ENCODE data around the gene ZNF354C. TPM values are rescaled to one million over a fixed set of nuclear protein-coding genes. Genes with fewer than 3 reads are reported as not detected.

Gene ZNF354C
- total RNA-seq: 1 to 10 TPM; 2.2 to 3.7 (median 2.7) TPM
- polyA plus RNA-seq: 1 to 10 TPM; 1.1 to 3.7 (median 1.5) TPM
- long read RNA-seq, donor 1, full-length matches to known transcripts: 1 of 1 reads
- long read RNA-seq, donor 1, partial matches to known transcripts: 0 of 1 reads
- long read RNA-seq, donor 1, other reads (novel, unspliced or antisense): 0 of 1 reads
- long read RNA-seq, donor 2, full-length matches to known transcripts: 1 of 2 reads
- long read RNA-seq, donor 2, partial matches to known transcripts: 1 of 2 reads
- long read RNA-seq, donor 2, other reads (novel, unspliced or antisense): 0 of 2 reads

DNA sequence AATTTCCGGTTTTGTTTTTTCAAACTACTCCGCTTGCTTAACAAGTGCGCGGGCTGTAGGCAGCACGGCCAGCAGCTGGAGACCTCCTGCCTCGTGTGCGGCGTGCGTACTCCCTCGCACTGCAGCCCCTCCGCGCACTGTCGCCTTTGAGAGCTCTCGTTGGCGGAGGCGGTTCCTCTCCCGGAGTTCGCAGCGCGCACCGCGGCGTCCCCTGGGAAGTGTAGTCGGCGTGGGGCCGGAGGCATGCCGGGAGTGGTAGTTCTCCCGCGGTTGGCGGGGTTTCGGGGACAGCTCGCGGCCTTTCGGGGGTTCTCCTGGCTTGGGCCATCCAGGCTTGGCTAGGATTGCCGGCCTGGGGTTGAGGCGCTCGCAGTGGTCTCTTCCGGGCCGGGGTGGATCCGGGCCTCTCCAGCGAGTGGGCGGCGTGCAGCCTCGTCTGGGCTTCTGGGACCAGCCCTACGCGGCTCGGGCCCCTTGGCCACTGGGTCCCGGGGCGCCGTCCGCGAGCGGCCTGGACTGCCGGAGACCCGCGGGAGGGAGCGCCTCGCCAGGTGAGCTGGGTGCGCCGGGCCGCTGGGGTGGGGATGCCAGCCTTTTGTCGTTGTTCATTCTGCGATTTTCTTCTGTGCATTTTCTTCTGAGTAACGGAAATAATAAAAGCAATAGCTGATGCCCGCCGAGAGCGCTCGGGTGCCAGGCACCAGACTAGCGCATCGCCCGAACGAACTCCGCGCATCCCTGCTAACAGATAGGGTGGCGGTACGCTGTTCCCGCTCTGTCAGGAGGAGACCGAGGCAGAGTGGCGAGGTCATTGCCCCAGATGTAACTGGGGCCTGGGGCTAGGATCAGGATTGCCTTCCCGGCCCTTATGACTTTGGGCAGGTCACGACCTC, at the start of gene ZNF354C:
Gene ZNF354C, plus strand, starts transcription at position 258 of the 893 bp plus-strand sequence. CDS start 1,696 bp downstream, outside the sequence.
- peak; percentile 97 to 100 (median 100) for ATAC-seq
- intact Hi-C loops (cut with DNase I): loop anchor here (2.0 to 5.0 kb wide), 4 partner anchors 38 to 328 kb away; partner anchors contain the start of genes ZNF354A (in 2 of the 2), ZNF354B (in 2 of the 2) and ZNF879 (in 1 of the 2)
- H3K27ac ChIP-seq: peak within 1 kb of the TSS; percentile 79

DNA sequence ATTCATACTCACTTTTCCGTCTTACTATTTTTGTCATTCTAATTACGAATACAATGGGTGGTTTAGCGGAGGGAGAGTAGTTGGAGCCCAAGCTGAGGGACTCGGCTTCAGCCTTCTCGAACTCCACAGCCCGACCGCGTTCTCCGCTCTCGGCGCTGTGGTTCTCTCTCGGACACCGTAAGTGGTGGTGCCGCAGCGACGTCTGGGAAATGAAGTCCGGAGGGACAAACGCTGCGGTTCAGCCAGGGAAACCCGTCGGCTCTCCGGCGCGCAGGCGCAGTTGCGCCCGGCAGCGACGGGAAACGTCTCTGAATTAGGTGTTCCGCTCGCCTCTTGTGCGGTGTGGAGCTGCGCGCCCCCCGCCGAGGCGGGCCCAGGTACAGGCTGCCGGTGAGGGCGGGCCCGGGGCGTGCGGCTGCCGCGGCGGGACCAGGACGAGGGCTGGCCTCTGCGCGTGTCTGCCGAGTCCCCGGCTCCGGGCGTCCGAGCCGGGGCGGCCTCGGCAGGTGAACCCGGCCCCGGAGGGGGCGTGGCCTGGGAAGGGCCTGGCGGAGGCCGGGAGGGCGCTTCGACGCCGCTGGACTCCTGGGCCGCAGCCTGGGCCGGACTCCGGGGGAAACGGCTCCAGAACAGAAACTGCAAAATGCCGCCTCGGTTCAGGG, 36.5 kb upstream of the ZNF354C start, which contains the start of gene ZNF879:
Gene ZNF879, plus strand, starts transcription at position 277 of the 662 bp plus-strand sequence. CDS start 1,201 bp downstream, outside the sequence.
- peak; percentile 94 to 97 for DNase-seq
- Histone ChIP-seq H3K9me3 (peaks cover 32% of the 10 kb centered on the region), H3K36me3 (ENCODE audit: insufficient read depth in 1 of 2, low read depth in 1 of 2) (peaks cover 18 to 37% of the 10 kb centered on the region in 2 donors), H3K27ac (peak within 1 kb of the TSS; percentile 93), H3K4me3 (peak within 1 kb of the TSS; percentile 88), H3K4me1 (peaks cover 8% of the 10 kb centered on the region), H3K27me3 (ENCODE audit: insufficient read depth in 3 of 3, low read length in 2 of 3) (no peaks in the 10 kb centered on the region)
- ATAC-seq: peak; percentile 99 to 100 (median 100)
- intact Hi-C loops (cut with DNase I): loop anchor here (5.0 to 10.0 kb wide), 5 partner anchors 39 to 816 kb away; partner anchors contain the start of genes ZFP2 (in 1 of the 2) and ZNF354C (in 1 of the 2)
- TF ChIP-seq, protein P1, sequence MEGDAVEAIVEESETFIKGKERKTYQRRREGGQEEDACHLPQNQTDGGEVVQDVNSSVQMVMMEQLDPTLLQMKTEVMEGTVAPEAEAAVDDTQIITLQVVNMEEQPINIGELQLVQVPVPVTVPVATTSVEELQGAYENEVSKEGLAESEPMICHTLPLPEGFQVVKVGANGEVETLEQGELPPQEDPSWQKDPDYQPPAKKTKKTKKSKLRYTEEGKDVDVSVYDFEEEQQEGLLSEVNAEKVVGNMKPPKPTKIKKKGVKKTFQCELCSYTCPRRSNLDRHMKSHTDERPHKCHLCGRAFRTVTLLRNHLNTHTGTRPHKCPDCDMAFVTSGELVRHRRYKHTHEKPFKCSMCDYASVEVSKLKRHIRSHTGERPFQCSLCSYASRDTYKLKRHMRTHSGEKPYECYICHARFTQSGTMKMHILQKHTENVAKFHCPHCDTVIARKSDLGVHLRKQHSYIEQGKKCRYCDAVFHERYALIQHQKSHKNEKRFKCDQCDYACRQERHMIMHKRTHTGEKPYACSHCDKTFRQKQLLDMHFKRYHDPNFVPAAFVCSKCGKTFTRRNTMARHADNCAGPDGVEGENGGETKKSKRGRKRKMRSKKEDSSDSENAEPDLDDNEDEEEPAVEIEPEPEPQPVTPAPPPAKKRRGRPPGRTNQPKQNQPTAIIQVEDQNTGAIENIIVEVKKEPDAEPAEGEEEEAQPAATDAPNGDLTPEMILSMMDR (IDR thresholded peaks at IDR 0.05): no peak
- 0 to 1% (median 0%) methylated on average over 55 to 72 of the region's 72 CpGs for WGBS, 3 donors

More for the DNA sequence above, at the start of gene ZNF354C:
- Histone ChIP-seq H3K27me3 (ENCODE audit: insufficient read depth in 3 of 3, low read length in 2 of 3) (no peaks in the 10 kb centered on the region), H3K4me1 (peaks cover 10% of the 10 kb centered on the region), H3K9me3 (peaks cover 21% of the 10 kb centered on the region), H3K4me3 (peak within 1 kb of the TSS; percentile 82), H3K36me3 (ENCODE audit: insufficient read depth in 1 of 2, low read depth in 1 of 2) (peaks cover 7 to 27% of the 10 kb centered on the region in 2 donors)
- TF ChIP-seq, protein P1 (IDR thresholded peaks at IDR 0.05): no peak
- 1% methylated on average over 80 to 81 of the region's 81 CpGs for WGBS, 3 donors
- DNase-seq: peak; percentile 92 to 94

DNA sequence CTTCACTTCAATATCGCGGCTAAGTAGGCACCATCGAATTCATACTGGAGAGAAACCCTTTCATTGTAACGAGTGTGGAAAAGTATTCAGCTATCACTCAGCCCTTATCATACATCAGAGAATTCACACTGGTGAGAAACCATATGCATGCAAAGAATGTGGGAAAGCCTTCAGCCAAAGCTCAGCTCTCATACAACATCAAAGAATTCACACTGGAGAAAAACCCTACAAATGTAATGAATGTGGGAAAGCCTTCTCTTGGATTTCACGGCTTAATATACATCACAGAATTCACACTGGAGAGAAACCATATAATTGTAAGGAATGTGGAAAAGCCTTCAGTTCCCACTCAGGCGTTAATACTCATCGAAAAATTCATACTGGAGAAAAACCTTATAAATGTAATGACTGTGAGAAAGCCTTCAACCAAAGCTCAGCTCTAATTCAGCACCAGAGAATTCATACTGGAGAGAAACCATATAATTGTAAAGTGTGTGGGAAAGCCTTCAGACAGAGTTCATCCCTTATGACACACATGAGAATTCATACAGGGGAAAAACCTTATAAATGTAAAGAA, 27.1 kb upstream of the ZNF354C start:
- no peak for DNase-seq
- WGBS, 3 donors: 97% methylated on average over 7 of the region's 7 CpGs
- intact Hi-C loops (cut with DNase I): no loop called here
- peaks cover 38 to 56% of the 10 kb centered on the region in 2 donors for H3K36me3 ChIP-seq (ENCODE audit: insufficient read depth in 1 of 2, low read depth in 1 of 2)
- no peaks in the 10 kb centered on the region for H3K27me3 ChIP-seq (ENCODE audit: insufficient read depth in 3 of 3, low read length in 2 of 3)
- no peak overlapping the region for H3K27ac ChIP-seq
- H3K4me3 ChIP-seq: no peak overlapping the region
- no peak for ATAC-seq
- TF ChIP-seq, protein P1 (IDR thresholded peaks at IDR 0.05): no peak
- H3K4me1 ChIP-seq: no peaks in the 10 kb centered on the region
- H3K9me3 ChIP-seq: peaks cover 90% of the 10 kb centered on the region

DNA sequence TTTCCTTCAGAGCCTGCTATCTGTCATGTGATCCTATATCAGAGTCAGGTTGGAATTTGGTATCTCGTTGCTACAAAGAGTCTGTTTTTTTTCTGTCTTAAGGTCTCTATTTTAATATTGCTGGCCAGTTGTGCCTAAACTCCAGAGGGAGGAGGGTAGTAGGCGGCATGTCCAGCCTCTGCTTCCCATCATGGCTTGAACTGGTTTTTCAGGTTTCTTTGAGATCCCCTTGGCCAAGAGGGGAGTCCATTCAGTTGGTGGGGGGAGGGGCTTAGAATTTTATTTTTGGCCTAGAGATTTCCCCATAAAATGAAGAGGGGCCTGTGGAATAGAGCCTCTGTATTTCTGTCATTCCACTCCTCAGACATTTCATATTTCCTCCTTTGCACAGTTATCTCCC, 15.4 kb upstream of the ZNF354C start:
- no peaks in the 10 kb centered on the region for H3K4me1 ChIP-seq
- H3K9me3 ChIP-seq: peaks cover 22% of the 10 kb centered on the region
- DNase-seq (no peak), ATAC-seq (no peak)
- H3K36me3 ChIP-seq (ENCODE audit: insufficient read depth in 1 of 2, low read depth in 1 of 2): no peaks in the 10 kb centered on the region
- H3K27ac ChIP-seq: no peak overlapping the region
- no peaks in the 10 kb centered on the region for H3K27me3 ChIP-seq (ENCODE audit: insufficient read depth in 3 of 3, low read length in 2 of 3)
- intact Hi-C loops (cut with DNase I): no loop called here
- TF ChIP-seq, protein P1 (IDR thresholded peaks at IDR 0.05): no peak
- H3K4me3 ChIP-seq: no peak overlapping the region
- 71 to 77% (median 71%) methylated on average over 2 of the region's 2 CpGs for WGBS, 3 donors

Measured in psoas muscle (tissue), 8 donors.